ENCODE results near the gene AGTRAP.

AGTRAP gene

GRCh38 chr1:11765661-11766428 is 29.9 kb downstream of the AGTRAP start:
- Histone ChIP-seq H3K4me1 (ENCODE audit: insufficient read depth, low read length) (no peaks in the 10 kb centered on the region), H3K4me2 (ENCODE audit: insufficient read depth, low read length) (no peak overlapping the region), H3K4me3 (ENCODE audit: low read depth in 1 of 2, low read length in 2 of 2) (no peak overlapping the region), H3K27me3 (ENCODE audit: insufficient read depth, low read length, poor library complexity) (no peaks in the 10 kb centered on the region), H3K36me3 (ENCODE audit: insufficient read depth, low read length) (no peaks in the 10 kb centered on the region), H2AFZ (ENCODE audit: low read depth, low read length) (no peak overlapping the region), H3K9ac (ENCODE audit: low read depth, low read length) (no peak overlapping the region), H3K79me2 (ENCODE audit: insufficient read depth, low read length) (no peaks in the 10 kb centered on the region), H3K9me3 (ENCODE audit: insufficient read depth, low read length, severe bottlenecking) (no peaks in the 10 kb centered on the region), H4K20me1 (ENCODE audit: insufficient read depth, low read length) (no peaks in the 10 kb centered on the region), H3K27ac (ENCODE audit: low read length) (no peak overlapping the region)
- TF ChIP-seq EZH2 (IDR thresholded peaks at IDR 0.05; ENCODE audit: borderline replicate concordance, low read depth, low read length, severe bottlenecking) (no peak), CTCF (IDR thresholded peaks at IDR 0.05; ENCODE audit: borderline replicate concordance, extremely low read depth, low read length, poor library complexity, severe bottlenecking) (no peak)
- no peak for DNase-seq
- ATAC-seq (ENCODE audit: insufficient read depth, low read depth) = no peak

GRCh38 chr1:11766429-11766776 is 30.5 kb downstream of the AGTRAP start:
- H3K4me1 ChIP-seq (ENCODE audit: insufficient read depth, low read length) = no peaks in the 10 kb centered on the region
- H3K4me2 ChIP-seq (ENCODE audit: insufficient read depth, low read length) = no peak overlapping the region
- no peaks in the 10 kb centered on the region for H3K27me3 ChIP-seq (ENCODE audit: insufficient read depth, low read length, poor library complexity)
- no peaks in the 10 kb centered on the region for H3K36me3 ChIP-seq (ENCODE audit: insufficient read depth, low read length)
- no peak overlapping the region for H3K27ac ChIP-seq (ENCODE audit: low read length)
- H3K9ac ChIP-seq (ENCODE audit: low read depth, low read length) = no peak overlapping the region
- DNase-seq (no peak), ATAC-seq (ENCODE audit: insufficient read depth, low read depth) (no peak)
- H3K79me2 ChIP-seq (ENCODE audit: insufficient read depth, low read length) = no peaks in the 10 kb centered on the region
- no peak overlapping the region for H2AFZ ChIP-seq (ENCODE audit: low read depth, low read length)
- H3K4me3 ChIP-seq (ENCODE audit: low read depth in 1 of 2, low read length in 2 of 2) = no peak overlapping the region
- TF ChIP-seq CTCF (IDR thresholded peaks at IDR 0.05; ENCODE audit: borderline replicate concordance, extremely low read depth, low read length, poor library complexity, severe bottlenecking) (no peak), EZH2 (IDR thresholded peaks at IDR 0.05; ENCODE audit: borderline replicate concordance, low read depth, low read length, severe bottlenecking) (no peak)
- no peaks in the 10 kb centered on the region for H4K20me1 ChIP-seq (ENCODE audit: insufficient read depth, low read length)
- H3K9me3 ChIP-seq (ENCODE audit: insufficient read depth, low read length, severe bottlenecking) = no peaks in the 10 kb centered on the region

GRCh38 chr1:11767922-11768704 is 32.2 kb downstream of the AGTRAP start:
- no peak for ATAC-seq (ENCODE audit: insufficient read depth, low read depth)
- TF ChIP-seq CTCF (IDR thresholded peaks at IDR 0.05; ENCODE audit: borderline replicate concordance, extremely low read depth, low read length, poor library complexity, severe bottlenecking) (no peak), EZH2 (IDR thresholded peaks at IDR 0.05; ENCODE audit: borderline replicate concordance, low read depth, low read length, severe bottlenecking) (no peak)
- no peaks in the 10 kb centered on the region for H4K20me1 ChIP-seq (ENCODE audit: insufficient read depth, low read length)

More at GRCh38 chr1:11767922-11768704, 32.2 kb downstream of the AGTRAP start:
- Histone ChIP-seq H3K4me1 (ENCODE audit: insufficient read depth, low read length) (no peaks in the 10 kb centered on the region), H3K36me3 (ENCODE audit: insufficient read depth, low read length) (no peaks in the 10 kb centered on the region), H3K27me3 (ENCODE audit: insufficient read depth, low read length, poor library complexity) (no peaks in the 10 kb centered on the region), H3K9me3 (ENCODE audit: insufficient read depth, low read length, severe bottlenecking) (no peaks in the 10 kb centered on the region), H3K4me3 (ENCODE audit: low read depth in 1 of 2, low read length in 2 of 2) (no peak overlapping the region), H3K27ac (ENCODE audit: low read length) (no peak overlapping the region), H2AFZ (ENCODE audit: low read depth, low read length) (no peak overlapping the region), H3K79me2 (ENCODE audit: insufficient read depth, low read length) (no peaks in the 10 kb centered on the region), H3K4me2 (ENCODE audit: insufficient read depth, low read length) (no peak overlapping the region), H3K9ac (ENCODE audit: low read depth, low read length) (no peak overlapping the region)
- no peak for DNase-seq

Measured in DND-41 (cell line).